ENCODE measurements around the gene ACO1.

DNA sequence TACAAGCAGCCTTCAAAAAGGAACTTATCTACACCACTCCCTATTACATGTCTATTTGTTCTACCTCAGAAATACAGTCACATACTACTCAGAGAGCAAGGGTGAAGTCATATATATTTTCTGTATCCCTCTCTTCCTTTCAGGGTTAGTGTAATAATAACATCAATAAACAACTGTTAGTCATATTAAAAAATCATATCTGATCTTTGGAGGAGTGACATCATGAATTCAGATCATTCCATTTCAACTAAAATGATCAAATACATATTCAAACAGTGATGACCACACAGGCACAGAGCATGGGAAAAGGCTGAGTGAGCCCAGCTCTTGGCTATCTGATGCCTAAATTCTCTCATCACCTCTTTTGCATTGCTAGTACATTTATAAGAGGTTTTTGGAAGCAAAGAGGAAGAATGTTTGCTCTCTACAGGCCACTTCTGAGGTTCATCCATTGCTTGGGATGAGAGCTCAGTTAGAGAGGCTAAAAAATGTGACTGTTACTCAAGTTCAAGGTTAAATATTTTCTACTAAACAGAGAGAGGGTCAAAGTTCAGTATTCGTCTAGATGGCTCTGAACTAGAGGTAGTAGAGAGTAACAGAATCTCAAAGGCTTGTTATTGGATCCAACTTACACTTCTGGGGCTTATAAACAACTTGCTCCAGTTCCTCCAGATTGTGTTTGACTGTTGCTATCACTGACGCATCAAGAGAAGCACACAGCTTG, 102.6 kb downstream of the ACO1 start:
- TF ChIP-seq, protein P1, sequence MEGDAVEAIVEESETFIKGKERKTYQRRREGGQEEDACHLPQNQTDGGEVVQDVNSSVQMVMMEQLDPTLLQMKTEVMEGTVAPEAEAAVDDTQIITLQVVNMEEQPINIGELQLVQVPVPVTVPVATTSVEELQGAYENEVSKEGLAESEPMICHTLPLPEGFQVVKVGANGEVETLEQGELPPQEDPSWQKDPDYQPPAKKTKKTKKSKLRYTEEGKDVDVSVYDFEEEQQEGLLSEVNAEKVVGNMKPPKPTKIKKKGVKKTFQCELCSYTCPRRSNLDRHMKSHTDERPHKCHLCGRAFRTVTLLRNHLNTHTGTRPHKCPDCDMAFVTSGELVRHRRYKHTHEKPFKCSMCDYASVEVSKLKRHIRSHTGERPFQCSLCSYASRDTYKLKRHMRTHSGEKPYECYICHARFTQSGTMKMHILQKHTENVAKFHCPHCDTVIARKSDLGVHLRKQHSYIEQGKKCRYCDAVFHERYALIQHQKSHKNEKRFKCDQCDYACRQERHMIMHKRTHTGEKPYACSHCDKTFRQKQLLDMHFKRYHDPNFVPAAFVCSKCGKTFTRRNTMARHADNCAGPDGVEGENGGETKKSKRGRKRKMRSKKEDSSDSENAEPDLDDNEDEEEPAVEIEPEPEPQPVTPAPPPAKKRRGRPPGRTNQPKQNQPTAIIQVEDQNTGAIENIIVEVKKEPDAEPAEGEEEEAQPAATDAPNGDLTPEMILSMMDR (IDR thresholded peaks at IDR 0.05): no peak
- TF ChIP-seq POLR2A (IDR thresholded peaks at IDR 0.05): no peak
